ENCODE measurements around the gene EVI2A.
"Not testable (repeated sequence)": the region's sequence is repeated elsewhere in the genome, so short reads cannot be mapped to it uniquely, and the experiment has no call there.

The EVI2A gene

GRCh38 chr17:31311526-31311925 lies 9.9 kb downstream of the EVI2A start:
- no peak for DNase-seq

DNA sequence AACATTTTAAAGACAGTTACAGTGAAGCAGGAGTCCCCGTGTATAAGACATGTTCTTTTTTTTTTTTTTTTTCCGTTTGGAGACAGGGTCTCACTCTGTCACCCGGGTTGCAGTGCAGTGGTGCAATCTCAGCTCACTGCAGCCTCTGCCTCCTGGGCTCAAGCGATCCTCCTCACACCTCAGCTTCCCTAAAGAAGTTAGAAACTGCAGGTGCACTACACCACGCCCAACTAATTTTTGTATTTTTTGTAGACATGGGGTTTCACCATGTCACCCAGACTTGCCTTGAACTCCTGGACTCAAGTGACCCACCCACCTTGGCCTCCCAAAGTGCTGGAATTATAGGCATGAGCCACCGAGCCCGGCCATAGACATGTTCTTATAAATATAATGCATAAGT lies 10.5 kb downstream of the EVI2A start:
- no peak for DNase-seq

DNA sequence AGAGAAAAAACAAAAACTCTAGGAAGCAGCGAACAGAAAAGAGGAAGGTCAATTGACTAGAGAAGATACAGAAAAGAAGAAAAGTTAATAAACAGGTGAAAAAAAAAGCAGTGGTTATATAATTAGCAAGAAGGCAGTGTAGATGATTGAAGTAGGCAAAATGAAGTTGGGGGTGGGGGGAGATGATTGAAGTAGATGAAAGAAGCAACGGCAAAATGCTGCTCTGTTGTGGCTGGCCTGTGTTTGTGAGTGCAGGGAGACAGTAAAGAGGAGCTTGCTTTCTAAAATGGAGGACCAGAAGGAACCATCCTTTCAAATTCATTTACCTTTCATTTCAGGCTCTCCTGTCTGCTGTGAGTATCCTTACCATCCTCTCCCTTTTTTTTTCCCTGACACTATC lies 11.2 kb downstream of the EVI2A start:
- DNase-seq: no peak

DNA sequence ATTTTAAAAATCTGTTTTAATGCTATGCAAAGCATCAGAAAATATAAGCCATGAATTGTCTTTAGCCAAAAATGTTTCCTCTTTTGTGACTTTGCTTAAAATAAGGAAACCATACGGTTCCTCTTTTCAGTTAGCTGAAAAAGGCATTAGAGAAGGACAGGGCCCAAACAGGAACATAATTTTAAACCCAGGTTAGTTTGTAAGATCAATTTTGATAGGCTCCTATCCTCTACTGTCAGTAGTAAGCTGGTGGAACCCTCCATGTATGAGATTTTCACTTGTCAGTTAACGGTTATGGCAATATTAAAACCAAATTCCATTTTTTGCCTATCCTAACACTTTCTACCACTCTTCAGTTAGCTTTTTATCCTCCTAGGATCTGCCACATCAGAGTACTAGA lies 11.9 kb downstream of the EVI2A start:
- no peak for DNase-seq

GRCh38 chr17:31308372-31309334 lies 12.8 kb downstream of the EVI2A start:
- no peak for DNase-seq

DNA sequence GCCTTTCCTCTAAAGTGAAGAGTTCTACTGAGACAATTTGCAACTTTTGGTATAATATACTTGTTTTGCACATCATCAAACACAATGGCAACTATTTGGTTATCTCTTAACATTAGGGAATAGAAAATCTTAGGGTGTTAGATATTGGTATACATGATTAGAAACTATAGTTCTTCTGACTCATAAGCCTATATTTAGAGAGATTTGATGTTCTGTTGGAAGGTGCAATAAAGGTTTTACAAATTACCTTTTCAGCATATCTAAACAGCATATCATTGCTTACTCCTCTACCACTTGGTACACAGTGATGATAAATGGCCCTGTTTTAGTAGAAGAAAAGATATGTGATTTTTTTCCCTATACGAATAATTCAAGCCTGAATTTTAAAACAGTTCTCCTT lies 13.8 kb downstream of the EVI2A start:
- no peak for DNase-seq

- no peak for DNase-seq
Measured at GRCh38 chr17:31299624-31300023, 21.8 kb downstream of the EVI2A start.

- DNase-seq: no peak
Measured at GRCh38 chr17:31297090-31297489, 24.3 kb downstream of the EVI2A start, which contains the start of gene OMG. Gene OMG (minus strand): TSS chr17:31297239. CDS start chr17:31296331, 908 bp downstream.

DNA sequence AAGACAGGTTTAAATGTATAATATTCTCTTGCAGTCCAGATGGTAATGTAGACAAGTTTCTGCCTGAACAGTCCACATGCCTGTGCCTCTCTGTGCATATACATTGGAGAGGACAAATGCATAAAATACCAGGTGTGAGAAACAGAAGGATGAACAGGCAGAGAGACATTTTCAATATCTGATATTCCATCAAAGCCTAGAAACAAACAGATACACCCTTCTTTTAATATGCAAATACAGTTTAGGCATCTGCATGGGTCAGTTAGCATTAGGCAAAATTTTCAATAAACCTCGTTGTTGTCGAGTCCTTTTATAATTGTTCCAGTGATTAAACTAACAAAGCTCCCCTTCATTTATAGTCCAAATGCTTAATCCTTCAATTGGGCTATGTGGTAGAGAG lies 25.3 kb downstream of the EVI2A start:
- DNase-seq: no peak

DNA sequence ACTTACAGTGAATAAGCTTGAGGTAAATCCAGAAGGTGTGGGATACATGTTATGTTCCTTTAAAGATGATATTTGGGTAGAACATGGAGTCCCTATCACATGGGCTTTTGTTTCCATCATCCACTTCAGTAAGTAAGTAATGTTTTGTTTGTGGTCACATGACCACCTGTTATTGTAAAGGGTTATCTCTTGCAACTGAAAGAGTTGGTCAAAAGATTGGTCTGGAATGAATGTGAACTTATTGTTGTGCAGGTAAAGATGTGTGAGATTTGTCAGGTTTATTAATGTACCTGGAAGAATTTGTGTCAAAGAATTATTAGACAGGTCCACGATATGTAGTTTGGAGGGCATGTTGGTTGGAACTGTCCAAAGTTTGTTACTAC lies 25.9 kb downstream of the EVI2A start:
- DNase-seq: no peak

DNA sequence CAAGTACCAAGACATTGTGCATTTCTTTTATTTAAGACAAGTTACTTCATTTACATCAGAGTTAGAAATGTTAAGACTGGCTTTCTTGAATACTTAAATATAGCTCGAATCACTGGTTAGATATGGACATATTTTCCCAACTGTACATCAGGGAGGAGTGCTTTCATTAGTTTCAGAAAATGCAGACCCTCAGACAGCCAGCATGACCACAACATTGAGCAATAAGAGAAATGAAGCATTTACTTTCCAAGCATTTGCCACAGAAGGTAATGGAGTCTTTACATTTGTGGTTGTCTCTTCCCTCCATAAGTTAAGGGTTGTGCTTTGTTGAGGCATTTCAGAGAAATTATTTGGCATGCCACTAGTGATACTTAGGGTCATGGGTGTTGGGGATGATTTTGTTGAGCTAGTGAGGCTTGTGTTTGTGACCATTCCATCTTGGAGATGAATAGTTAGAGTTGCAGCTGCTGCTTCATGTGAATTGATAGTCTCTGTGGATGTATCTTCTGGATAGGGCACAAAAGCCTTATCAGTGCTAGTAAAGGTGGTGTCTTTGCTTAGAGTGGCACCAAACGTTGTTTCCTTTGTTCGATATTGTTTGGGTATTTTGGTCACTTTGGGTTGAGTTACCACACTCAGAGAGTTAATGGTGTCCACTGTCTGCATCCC lies 26.5 kb downstream of the EVI2A start:
- no peak for DNase-seq

- no peak for DNase-seq
Measured at GRCh38 chr17:31294231-31294630, 27.2 kb downstream of the EVI2A start.

DNA sequence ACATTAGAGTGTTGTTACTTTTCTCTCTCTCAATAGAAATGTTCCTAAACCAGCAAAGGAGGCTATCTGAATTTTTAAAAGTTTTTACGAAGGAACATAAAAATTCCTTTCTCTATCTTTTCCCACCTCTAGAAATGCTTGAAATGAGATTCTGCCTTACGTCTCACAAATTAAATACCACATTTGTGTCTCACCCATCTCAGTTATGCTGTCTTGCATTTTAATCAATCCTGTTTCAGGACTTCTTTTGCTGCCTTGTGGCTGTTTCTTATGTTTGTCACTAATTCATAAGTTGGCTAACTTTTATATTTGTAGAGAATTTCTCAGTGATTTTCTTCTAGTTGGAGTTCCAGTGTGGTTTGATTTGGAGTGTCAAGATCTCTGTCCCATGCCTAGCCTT lies 27.8 kb downstream of the EVI2A start:
- DNase-seq: no peak

DNA sequence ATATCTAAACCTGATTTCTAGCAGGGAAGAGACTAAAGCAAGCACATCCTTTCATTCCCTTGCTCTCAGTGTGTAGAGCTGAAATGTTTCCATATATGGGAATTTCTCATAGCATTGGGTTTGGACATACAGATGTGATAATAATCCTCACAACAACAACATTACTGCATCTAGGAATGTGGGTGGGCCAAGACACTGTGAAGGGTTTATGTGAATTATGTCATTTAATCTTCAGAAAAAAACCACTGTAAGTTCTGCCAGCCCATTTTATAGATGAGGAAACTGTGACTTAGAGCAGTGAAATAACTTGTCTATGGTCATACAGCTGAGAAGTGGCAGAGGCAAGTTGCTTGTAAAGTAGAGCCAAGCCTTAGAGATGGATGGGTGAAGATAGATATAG lies 29.6 kb downstream of the EVI2A start:
- no peak for DNase-seq

DNA sequence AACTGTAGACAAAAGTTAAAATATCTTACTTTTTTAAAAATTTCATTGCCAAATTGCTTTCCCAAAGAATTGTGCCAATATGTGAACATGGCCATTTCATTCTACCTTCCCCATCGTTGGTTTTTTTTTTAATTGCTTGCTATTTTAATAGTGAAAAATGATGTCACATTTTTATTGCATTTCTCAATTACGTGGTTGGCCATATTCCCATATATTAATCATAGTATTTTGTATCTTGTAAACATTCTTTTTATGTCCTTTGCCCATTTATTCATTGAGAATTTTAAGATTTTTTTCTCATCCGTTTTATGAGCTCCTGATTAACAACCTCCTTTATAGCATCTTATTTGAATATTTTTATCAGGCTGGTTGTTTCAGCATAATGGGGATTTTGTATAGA lies 31.6 kb downstream of the EVI2A start:
- DNase-seq: no peak

GRCh38 chr17:31287932-31288331 lies 33.5 kb downstream of the EVI2A start:
- DNase-seq: not testable (repeated sequence)

DNA sequence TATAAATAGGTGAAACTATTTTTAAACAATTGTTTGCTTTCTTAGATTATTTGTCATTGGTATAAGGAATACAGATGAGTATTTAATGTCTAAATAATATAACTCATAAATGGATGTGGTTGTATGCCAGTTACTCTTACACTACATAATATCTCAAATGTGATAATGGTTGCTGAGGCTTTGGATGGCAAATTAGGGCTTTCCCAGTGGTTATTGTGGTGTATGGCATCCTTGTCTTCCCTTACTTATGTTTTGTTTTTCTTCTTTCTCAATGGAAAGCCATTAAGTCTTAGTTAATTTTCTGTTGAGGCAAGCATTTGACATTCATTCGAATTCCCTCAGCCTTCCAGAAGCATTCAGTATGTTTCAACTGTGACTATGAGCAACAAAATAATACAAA lies 34.8 kb downstream of the EVI2A start:
- DNase-seq: no peak

GRCh38 chr17:31283841-31284240 lies 37.6 kb downstream of the EVI2A start:
- no peak for DNase-seq

DNA sequence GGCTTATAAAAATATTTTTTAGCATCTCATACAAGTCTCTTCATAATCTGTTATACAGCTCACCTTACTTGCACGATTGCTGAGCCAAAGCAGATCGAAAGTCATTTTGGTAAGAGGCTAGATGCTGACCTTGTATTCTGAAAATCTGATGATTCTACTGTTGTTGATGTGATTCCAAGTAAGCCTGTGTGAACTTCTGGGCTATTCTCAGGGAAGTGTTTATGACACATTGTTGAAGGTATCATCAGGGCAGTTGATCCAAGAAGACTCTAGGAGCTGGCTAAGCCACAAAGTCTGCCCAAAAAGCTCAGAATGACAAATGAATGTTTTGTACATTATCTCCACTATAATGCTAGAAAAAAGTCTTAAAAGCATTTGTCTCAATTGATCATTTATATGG lies 40.4 kb downstream of the EVI2A start:
- no peak for DNase-seq

DNA sequence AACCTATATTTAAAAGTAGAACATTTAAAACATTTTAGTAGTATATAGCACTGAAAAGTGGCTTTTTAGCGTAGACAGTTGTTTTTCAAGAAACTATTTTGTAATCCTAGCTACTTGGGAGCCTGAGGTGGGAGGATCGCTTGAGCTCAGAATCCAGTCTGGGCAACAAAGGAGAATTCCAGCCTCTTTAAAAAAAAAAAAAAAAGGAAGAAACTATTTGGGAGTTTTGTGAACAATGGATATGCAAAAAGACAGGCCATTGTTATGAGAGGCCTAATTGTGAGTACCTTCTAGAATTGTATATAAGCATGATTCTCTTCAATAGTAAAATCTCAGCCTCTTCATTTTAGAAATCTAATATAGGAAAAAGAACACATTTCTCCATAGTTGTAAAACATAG lies 42.0 kb downstream of the EVI2A start:
- DNase-seq: no peak

DNA sequence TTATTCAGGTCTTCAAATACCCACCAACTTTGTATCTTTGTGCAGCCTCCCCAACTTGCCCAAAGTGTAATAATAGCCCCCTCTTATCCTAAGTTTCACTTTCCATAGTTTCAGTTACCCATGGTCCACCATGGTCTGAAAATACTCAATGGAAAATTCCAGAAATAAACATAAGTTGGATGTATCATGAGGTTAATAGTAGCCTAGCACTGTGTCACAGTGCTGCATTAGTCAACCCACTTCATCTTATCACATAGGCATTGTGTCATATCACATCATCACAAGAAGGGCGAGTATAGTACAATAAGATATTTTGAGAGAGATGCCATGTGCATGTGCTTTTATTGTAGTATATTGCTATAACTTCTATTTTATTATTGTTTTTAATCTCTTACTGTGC lies 46.3 kb downstream of the EVI2A start:
- DNase-seq: no peak

DNA sequence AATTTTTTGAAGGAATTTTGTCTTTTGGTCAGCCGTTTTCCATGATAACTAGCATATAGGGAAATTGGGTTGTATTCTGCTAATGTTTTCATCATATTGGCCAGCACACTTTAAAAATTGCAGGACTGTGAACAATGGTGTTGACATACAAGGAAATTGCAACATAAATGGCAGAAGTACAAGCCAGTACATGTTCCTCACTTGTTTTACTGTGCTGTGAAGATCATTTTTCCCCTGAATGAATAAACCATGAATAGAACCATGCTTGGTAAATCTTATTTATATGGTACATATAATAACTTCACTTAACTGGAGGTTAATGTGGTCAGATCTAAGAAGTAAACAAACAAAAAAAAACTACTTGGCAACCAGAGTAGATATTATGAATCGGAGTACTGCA lies 47.2 kb downstream of the EVI2A start:
- no peak for DNase-seq

GRCh38 chr17:31273516-31273915 lies 47.9 kb downstream of the EVI2A start:
- no peak for DNase-seq

DNA sequence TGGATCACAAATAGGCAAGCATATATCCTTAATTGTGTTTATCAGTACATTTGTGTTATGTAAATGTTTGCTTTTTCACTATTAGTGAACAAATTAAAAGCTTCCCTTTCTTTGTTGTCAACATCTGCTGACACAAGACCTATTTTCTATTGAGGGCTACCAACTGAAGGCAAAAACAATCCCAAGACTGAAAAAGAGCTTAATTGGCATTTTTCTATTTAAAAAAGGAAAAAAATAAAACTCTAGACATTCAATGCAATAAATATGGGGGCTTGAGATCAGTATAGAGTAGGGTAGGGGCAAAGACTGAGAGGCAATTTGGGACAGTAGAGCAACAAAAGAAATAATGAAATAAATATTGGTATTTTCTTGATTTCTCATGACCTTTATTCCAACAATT lies 48.6 kb downstream of the EVI2A start:
- no peak for DNase-seq

All from amniotic stem cell (primary cell).